Activated CD8-positive, alpha-beta memory T cell treated with anti-CD3 and anti-CD28 coated beads, Interleukin-2, amount 50 U/mL, for 4 hours (primary cell): ENCODE data around the gene CCR1.
"Not testable (repeated sequence)": the region's sequence is repeated elsewhere in the genome, so short reads cannot be mapped to it uniquely, and the experiment has no call there.

Experiments used
- DNase-seq: peaks from one replicate; pipeline ENCODE4 v3.0.0-alpha.2; 2020

CCR1 gene

DNA sequence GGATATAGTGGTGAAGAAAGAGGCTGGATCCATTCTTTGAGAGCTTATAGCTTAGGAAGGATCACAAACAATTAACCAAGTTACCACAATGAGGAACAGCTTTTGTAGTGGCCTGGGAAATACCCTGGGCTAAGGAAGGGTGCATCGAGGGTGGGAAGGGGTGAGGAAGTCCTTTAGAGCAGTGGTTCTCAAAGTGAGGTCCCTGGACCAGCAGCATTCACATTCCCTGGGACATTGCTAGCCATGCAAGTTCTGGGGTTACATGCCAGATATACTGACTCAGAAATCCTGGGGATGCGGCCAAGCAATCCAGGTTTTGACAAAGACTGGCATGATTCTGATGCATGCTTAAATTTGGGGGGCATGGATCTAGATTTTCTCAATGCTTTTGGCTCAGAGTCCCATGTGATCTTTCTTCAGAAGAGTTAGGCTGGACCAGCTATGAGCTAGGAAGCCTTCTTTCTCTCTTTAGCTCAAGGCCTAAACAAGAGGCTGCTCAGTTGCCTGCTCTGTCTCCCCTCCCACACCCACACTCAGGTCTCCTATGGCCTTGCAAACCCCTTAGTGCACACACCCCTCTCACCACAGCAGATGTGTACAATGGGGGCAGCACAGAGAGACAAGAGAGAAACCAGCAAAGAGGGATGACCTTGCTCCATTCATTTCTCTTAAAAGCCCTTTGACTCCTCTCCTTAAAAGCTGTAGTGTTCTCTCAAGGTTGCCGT lies 1.8 kb upstream of the CCR1 start:
- no peak for DNase-seq

DNA sequence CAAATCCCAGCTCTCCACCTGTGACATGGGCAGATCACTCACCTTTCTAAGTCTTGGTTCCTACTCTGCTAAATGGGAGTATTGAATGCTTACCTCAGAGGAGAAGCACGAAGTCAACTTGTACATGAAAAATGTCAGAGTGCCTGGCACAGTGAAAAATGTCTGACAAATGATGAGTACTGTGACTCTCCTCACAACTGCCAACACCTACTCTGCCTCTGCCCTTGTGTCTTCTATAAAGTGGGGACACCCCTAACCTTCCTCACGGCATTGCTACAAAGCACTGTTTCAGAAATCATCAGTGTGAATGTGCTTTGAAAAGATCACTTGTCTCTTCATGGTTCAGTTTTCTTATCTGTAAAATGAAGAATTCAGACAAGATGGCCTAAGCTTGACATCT lies 940 bp upstream of the CCR1 start:
- DNase-seq = no peak

DNA sequence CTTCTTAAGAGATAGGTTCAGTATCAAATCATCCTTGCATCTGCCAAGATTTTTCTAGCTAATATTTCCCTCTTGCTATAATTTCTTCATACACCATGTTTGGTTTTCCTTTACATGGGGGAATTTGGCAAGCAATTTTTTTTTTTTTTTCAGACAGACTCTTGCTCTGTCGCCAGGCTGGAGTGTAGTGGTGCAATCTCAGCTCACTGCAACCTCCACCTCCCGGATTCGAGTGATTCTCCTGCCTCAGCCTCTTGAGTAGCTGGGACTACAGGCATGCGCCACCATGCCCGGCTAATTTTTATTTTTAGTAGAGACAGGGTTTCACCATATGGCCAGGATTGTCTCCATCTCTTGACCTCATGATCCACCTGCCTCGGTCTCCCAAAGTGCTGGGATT lies 599 bp downstream of the CCR1 start:
- not testable (repeated sequence) for DNase-seq

DNA sequence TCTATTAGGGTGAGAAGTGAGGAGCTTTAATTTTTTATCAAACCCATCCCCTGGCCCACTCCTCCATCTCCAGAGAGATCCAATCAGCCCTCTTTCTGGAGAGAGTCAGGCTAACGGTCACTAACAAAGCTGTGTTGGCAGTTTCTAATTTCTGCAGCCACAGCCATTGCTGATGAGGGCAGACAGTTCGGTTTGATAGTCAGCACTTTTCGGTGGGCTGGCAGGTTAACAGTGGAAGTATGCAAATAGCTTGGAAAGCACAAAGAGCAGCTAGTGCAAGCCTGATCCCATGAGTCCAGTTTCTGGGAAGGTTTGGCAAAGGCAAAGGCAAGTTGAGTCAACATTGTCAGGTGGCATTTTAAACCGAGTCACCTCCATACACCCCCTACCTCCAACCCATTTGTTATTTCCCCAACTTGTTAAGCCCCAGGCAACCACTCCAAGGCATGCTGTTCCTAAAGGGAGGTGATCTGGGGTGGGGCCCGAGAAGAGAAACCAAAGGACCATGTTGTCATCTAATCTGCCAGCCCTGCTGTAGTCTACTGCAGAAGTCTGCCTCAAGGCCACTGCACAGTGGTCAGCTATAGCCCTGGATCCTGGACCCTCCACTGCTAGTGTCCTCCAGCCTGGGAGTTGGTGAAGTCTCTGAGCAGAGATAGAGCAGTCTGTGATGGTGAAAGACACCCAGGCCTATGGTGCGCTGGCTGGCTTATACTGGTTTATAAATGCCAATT lies 1.7 kb downstream of the CCR1 start:
- no peak for DNase-seq

DNA sequence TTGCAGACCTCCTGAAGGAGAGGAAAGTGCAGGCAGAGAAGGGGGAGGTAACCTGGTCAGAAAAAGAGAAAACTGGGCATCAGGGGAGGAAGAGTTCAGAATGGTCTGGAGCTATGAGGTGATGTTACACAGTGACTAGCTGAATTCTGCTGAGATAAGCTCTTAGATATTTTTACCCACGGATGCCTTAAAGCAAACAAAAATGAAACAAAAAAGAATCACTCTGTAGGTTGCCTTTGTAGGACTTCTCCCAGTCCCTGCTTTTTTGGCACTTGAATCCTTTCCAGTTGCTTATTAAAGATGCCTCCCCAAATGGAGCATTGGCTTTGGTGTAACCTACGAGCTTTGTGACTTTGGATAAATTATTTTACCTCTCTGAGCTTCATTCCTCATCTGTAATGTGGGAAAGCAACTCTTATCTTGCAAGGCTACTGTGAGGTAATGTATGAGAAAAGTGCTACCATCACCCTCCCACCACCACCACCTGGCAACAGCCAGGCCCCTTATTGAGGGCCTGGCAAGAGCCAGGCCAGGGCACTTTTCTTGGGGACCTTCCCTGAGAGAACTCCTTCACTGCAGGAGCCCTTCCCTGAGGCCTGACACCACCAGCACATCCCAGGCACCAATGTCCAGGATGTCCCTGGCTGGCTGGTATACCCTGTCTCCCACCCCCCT lies 2.7 kb downstream of the CCR1 start:
- no peak for DNase-seq

DNA sequence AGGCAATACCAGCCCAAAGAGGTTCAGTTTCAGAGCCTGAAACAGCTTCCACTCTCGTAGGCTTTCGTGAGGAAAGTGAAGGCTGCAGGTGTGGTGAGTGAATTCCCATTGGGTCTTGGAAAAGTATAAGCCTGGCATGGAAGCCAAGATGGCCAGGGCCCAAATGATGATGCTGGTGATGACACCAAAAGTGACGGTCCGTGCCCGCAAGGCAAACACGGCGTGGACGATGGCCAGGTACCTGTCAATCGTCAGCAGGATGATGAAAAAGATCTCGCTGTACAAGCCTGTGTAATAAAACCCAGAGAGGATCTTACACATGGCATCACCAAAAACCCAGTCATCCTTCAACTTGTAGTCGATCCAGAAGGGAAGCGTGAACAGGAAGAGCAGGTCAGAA lies 4.4 kb downstream of the CCR1 start:
- no peak for DNase-seq

DNA sequence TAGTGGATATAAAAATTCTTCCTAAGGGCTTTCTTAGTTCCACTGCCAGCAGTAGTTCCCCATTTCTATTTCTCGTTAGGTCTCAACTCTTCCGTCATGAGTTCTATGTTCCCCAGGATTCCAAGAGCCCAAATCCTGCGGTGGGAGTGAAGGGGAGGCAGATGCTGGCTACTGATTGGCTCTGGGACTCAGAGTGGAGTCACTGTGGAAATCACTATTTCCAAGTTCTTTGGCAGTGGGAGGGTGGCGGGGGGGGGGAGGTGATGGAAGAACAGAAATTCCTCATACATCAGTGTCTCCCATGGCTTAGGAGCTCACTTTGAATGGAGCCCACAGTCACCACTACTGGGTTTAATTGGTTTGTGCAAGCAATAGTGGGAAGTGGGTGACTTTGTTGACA lies 5.6 kb downstream of the CCR1 start:
- DNase-seq = no peak

DNA sequence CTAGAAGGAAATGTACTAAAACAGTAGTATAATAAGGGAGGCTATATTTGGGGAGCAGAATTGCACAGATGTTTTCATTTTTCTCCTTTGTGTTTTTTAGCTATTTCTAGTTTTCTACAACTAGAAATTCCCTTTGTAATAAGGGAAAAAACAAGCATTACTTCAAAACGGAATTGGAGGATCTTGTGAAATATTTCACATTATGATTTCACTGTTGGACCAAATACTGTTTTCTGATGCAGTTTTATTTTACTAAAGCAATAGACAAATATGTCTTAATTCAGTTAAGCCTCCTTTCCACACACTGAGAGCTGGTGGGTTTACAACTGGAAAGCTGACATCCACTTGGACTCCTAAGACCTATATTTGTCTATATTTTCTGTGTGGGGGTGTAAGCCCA lies 7.3 kb downstream of the CCR1 start:
- DNase-seq = no peak

DNA sequence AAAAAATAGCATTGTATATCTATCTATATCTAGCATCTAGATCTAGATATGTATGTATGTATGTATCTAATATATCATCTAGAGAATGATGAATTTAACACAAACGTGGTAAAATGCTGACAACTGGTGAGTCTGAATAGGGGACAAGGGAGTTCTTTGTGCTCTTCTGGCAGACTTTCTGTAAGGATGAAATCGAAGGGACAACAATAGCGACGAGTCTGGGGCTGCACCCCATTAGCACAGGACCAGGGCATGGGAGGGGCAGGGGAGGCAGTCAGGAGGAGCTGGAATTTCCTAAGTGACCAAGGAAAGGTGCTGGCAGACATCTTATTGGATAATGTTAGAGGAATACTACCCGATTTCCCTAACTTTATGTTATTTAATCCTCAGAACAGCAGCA lies 7.9 kb downstream of the CCR1 start:
- DNase-seq = no peak

DNA sequence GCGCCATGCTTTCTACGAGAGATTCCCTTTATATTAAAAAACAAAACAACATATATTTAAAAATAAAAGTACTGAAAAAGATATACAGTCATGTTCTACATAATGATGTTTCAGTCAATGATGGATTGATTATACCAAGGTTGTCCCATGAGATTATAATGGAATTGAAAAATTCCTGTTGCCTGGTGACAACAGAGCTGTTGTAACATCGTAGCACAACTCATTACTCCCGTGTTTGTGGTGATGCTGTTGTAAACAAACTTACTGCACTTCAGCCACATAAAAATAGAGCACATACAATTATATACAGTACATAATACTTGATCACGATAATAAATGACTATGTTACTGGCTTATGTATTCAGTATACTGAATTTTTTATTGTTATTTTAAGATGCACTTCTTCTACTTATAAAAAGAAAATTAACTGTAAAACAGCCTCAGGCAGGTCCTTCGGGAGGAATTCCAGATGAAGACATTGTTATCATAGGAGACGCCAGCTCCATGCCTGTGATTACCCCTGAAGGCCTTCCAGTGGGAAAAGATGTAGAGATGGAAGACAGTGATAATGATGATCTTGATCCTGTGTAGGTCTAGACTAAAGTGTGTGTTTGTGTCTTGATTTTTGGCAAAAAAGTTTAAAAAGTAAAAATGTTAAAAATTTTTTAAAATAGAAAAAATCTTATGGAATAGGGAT lies 11.7 kb downstream of the CCR1 start:
- DNase-seq = no peak

DNA sequence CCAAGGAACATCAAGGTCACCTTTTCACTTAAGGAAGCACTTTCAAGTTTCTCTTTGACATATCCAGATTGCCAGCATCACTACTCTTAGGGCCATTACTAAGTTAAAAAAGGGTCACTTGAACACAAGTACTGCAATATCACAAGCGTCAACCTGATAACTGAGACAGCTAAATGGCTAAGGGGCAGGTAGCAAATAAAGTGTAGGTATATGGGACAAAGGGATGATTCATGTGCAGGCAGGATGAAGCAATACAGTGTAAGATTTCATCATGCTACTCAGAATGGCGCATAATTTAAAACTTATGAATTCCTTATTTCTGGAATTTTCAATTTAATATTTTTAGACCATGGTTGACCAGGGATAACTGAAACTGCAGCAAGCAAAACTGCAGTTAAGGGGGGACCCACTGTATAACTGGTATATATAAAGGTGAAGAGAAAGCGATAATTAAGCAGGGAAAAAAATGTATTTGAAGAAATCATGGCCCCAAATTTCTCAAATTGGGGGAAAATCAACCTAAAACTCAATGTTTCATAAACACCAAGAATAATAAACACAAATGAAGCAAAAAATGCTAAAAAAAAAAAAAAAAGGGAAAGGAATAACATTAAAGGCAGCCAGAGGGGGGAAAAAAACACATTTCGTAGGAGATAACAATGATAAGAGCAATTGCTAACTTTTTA lies 13.1 kb downstream of the CCR1 start:
- DNase-seq = no peak

DNA sequence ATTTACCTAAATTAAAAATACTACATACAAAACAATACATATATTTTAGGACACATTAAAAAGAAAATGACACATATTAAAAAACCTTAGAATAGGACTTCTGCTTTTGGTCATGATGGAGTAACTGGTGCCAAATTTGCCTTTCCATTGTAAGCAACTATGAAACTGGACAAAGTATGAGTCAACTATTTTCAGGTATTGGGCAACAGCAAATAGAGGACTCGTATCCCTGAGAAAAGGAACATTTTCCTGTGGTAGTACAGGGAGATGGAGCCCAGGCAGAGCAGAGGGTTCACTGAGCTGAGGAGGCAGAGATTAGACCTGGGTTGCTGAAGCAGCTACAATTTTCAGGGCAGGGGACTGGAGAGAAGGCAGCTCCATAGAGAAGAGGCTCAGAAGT lies 14.7 kb downstream of the CCR1 start:
- DNase-seq = no peak

DNA sequence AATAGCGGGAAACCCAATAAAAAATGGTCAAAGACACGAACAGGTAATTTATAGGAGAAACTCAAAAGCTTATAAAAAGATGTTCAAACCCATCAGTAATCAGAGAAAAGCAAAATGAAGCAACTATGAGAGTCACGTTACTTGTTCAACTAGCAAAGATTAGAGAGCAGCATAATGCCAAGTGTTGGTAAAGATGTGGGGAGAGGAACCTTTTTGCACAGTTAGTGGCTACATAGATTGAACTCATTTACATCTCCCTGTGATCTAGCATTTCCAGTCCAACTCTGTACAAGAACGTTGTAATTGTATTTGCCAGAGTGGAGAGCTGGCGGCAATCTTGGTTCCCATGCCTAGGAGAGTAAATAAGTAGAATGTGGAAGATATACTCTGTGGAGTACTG lies 15.2 kb downstream of the CCR1 start:
- no peak for DNase-seq

DNA sequence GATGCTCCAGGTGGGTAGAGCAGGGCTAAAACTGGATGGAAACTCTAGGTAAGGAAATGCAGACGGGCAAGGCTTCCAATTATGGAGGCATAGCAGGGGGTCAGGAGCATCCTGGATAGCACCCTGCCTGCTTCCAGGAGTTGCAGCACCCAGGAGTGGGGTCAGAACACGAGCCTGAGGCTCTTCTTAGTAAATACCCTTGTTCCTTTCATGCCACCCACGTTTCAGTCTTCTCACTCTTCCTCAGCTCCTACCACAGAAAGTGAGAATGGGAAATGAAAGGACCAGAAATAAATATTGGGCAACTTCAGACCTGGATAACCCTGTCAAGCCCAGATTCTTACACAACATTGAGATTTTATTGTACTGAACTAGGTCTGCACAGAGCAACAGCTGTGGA lies 16.4 kb downstream of the CCR1 start:
- no peak for DNase-seq

DNA sequence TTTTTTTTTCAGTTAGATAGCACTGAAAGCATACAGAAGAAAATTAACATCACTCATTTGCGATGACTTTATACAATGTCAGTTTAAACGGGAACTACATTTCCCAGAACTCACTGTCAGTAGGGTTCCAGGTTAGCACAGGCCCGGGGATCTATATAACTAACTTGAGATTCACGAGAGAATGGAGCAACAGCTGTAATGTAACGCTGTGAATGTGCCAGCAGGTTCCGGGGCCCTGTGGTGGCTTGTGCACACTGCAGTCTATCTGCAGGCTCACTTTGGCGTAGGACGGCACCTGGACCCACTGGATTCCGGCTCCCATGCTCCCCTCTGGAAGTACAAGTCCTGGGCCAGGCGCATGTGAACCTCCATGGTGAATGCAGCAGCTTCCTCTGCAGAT lies 19.4 kb downstream of the CCR1 start:
- DNase-seq = no peak

DNA sequence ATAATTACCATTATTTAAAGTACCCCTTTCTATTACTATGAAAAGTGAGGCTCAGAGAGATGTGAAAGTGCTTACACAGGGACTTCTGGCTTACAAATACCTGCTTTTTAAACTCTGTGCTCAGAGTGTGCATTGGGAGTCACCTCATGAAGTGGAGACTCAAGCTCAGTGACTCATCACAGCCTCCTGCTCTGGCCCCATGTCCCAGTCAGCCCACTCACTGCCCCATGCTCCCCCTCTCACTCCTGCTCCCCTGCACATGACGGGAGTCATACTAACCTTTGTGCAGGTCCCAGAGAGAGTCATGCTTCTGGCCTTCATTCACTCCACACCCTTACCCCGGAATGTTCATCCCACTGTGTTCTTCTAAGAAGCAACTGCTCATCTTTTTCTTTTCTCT lies 20.2 kb downstream of the CCR1 start:
- DNase-seq = no peak

DNA sequence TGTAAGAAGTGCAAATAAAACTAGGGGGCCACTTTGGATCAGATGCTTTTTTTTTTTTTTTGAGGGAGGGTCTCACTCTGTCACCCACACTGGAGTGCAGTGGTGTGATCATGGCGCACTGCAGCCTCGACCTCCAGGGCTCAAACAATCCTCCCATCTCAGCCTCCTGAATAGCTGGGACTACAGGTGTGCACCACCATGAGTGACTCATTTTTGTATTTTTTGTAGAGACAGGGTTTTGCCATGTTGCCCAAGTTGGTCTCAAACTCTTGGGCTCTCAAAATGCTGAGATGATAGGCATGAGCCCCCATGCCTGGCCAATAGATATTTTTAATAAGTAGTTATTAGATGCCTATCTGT lies 20.8 kb downstream of the CCR1 start:
- DNase-seq = no peak

DNA sequence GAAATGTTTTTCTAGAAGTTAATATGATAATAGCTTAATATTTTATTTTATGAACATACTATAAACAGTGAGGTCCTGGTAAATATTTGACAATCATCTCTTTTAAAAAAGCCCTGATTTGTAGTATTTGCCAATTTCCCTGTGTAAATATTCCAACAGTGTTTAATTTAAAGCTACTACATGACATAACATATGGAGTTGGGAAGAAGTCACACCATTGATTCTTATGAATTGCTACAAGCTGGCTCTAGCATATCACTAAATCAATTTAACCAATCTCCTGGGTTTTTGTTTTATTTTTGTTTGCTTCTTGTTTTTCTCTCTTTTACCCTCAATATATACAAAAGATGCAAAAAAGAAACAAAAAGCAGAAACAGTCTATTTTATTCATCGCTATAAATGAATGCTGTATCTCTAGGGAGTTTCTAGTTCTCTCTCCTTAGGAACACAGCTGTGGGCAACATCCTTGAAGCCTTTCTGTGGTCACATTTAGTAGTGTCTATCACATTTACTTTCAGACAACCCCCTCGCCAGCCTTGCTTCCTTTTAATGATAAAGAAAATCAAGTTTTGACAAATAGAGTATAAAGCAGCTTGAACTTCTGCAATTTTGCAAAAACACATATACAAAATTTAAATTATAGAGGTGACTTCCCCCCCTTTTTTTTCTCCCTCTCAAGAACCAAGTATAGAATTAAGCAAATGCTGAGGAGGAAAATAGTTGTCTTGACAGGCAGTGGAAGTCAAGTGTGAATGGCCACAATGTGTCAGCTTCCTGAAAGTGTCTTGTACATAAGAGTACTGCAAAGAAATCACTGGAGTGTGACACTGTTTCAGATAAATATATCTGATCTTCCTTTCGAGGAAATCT lies 21.4 kb downstream of the CCR1 start:
- no peak for DNase-seq

DNA sequence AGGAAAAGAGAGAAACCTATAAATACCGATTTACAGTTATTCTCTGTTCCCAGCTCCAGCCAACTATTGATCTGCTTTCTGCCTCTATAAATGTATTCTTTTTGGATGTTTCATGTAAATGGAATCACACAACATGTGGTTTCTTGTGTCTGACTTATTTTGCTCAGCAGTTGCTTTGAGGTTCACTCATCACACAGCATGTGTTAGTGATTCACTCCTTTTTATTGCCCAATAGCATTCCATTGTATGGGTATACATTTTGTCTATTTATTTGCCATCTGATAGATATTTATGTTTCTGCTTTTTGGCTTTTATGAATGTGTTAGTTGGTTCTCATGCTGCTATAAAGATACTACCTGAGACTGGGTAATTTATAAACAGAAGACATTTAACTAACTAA lies 23.6 kb downstream of the CCR1 start:
- no peak for DNase-seq

DNA sequence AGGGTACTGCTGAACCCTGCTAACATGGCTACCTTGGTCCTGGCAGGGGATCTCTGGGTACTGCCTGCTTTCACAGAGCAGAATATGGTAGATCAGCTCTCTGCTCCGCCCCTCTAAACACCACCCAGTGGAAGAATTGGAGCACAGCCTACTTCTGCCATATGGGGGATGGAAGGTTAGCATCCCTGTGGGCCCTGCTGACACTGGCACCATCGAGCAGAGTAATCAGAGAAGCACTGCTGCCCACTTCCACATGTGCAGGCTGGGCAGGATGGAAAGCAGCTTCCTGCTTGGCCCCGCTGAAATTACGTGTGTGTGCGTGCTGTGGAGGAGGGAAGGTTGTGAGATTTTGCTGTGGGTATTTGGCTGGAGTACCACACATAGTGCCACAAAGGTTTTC lies 24.8 kb downstream of the CCR1 start:
- no peak for DNase-seq

DNA sequence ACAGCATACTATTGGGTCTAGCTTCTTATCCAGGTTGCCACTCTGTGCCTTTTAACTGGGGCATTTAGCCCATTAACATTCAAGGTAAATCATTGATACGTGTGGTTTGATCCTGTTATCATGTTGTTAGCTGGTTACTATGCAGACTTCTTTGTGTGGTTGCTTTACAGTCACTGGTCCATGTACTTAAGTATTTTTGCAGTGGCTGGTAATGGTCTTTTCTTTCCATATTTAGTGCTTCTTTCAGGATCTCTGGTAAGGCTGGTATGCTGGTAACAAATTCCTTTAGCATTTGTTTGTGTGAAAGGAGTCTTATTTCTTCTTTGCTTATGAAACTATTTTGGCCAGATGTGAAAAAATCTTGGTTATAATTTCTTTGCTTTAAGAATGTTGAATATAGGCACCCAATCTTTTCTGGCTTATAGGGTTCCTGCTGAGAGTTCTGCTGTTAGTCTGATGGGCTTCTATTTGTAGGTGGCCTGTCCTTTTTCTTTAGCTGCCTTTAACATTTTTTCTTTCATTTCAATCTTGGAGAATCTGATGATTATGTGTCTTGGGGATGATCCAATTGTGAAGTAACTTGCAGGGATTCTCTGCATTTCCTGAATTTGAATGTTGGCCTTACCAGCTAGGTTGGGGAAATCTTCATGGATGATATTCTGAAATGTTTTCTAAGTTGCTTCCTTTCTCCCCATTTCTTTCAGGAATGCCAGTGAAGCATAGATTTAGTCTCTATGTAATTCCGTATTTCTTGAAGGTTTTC lies 39.3 kb downstream of the CCR1 start:
- DNase-seq = no peak
